ENCODE results near the gene STAT3.

The STAT3 gene

DNA sequence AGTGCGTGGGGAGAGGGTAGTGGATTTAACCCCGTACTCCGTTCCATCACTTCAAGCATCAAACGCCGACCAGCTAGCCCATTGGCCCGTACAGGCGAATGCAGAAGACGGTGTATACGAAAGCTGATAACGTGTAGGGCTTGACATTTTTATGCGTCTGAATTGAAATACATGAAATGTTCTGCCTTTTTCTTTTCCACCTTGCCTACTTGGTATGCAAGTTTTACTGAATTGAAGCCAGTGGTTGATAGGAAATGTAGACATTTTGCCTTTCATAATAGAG lies 834 bp upstream of the STAT3 start:
- H3K9me2 ChIP-seq (replicated peaks; ENCODE audit: control insufficient read depth, low read length): no peaks in the 10 kb centered on the region
- peaks cover 8% of the 10 kb centered on the region; the same call in 1 of the 2 replicates for H4K20me1 ChIP-seq (ENCODE audit: control insufficient read depth, insufficient read depth, low read depth, low read length)
- peak overlapping the region; percentile 86 for H3K4me3 ChIP-seq (ENCODE audit: low read length)
- peak overlapping the region; percentile 100 for H3K4me2 ChIP-seq (ENCODE audit: low read length)
- H3K27me3 ChIP-seq (ENCODE audit: control insufficient read depth, low read length): peaks cover 29% of the 10 kb centered on the region
- H3F3A ChIP-seq (ENCODE audit: control insufficient read depth, insufficient read depth): peaks cover 7% of the 10 kb centered on the region; the same call in 1 of the 2 replicates
- no peaks in the 10 kb centered on the region for H3K9me3 ChIP-seq (ENCODE audit: control insufficient read depth, insufficient read depth, low read length)
- H3K79me2 ChIP-seq (ENCODE audit: control insufficient read depth, low read length): peaks cover 4% of the 10 kb centered on the region
- no peaks in the 10 kb centered on the region for H3K36me3 ChIP-seq (ENCODE audit: control insufficient read depth, low read length)
- TF ChIP-seq, protein P1, sequence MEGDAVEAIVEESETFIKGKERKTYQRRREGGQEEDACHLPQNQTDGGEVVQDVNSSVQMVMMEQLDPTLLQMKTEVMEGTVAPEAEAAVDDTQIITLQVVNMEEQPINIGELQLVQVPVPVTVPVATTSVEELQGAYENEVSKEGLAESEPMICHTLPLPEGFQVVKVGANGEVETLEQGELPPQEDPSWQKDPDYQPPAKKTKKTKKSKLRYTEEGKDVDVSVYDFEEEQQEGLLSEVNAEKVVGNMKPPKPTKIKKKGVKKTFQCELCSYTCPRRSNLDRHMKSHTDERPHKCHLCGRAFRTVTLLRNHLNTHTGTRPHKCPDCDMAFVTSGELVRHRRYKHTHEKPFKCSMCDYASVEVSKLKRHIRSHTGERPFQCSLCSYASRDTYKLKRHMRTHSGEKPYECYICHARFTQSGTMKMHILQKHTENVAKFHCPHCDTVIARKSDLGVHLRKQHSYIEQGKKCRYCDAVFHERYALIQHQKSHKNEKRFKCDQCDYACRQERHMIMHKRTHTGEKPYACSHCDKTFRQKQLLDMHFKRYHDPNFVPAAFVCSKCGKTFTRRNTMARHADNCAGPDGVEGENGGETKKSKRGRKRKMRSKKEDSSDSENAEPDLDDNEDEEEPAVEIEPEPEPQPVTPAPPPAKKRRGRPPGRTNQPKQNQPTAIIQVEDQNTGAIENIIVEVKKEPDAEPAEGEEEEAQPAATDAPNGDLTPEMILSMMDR (IDR thresholded peaks at IDR 0.05; ENCODE audit: low read depth, low read length, poor library complexity, severe bottlenecking): no peak
- H3K27ac ChIP-seq (ENCODE audit: low read depth, low read length): no peak overlapping the region
- H3K4me1 ChIP-seq (ENCODE audit: control insufficient read depth, low read length): peaks cover 21% of the 10 kb centered on the region

DNA sequence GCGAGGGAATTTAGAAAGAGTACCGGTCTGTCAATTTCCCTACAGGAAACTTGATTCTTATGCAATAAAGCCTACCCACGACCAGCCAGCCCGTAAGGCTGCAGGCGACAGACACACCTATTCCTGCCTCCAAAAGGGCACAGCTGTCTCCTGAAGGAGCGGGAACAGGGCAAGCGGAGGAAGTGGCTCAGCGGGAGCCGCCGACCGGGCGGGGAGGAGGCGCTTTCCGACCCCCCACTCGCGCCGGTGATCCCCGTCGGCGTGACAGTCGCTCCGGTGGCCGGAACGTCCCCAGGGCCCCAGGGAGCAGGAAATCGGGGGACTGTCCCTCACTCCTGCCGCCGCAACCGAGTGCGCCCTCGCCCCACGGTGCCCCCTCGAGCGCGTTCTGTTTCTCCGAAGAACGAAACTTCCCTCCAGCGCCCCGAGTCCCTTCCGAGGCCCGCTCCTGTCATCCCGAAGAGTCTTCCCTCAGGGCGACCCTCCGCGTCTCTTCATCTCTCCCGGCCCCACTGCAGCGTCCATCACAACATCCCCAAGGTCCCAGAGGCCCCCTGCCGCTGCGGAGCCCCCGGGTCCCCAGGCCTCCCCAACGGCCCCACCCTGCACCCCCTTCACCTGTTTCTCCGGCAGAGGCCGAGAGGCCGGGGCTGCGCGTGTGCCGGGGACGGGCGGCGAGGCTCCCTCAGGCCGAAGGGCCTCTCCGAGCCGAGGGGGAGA lies 421 bp downstream of the STAT3 start:
- Histone ChIP-seq H3K79me2 (ENCODE audit: control insufficient read depth, low read length) (peaks cover 4% of the 10 kb centered on the region), H3K9me3 (ENCODE audit: control insufficient read depth, insufficient read depth, low read length) (no peaks in the 10 kb centered on the region), H3K4me3 (ENCODE audit: low read length) (peak overlapping the region; percentile 86), H3K4me1 (ENCODE audit: control insufficient read depth, low read length) (peaks cover 15% of the 10 kb centered on the region), H3K4me2 (ENCODE audit: low read length) (peak overlapping the region; percentile 100), H4K20me1 (ENCODE audit: control insufficient read depth, insufficient read depth, low read depth, low read length) (peaks cover 8% of the 10 kb centered on the region; the same call in 1 of the 2 replicates), H3K27ac (ENCODE audit: low read depth, low read length) (no peak overlapping the region), H3K9me2 (replicated peaks; ENCODE audit: control insufficient read depth, low read length) (no peaks in the 10 kb centered on the region), H3F3A (ENCODE audit: control insufficient read depth, insufficient read depth) (peaks cover 7% of the 10 kb centered on the region; the same call in 1 of the 2 replicates), H3K27me3 (ENCODE audit: control insufficient read depth, low read length) (peaks cover 29% of the 10 kb centered on the region), H3K36me3 (ENCODE audit: control insufficient read depth, low read length) (no peaks in the 10 kb centered on the region)
- TF ChIP-seq, protein P1 (IDR thresholded peaks at IDR 0.05; ENCODE audit: low read depth, low read length, poor library complexity, severe bottlenecking): no peak
- 0 out of 2 replicates have a peak, but pooled peaks have one; percentile 73 for TF ChIP-seq EZH2phosphoT487 (IDR thresholded peaks at IDR 0.05; ENCODE audit: borderline replicate concordance, low read length)

DNA sequence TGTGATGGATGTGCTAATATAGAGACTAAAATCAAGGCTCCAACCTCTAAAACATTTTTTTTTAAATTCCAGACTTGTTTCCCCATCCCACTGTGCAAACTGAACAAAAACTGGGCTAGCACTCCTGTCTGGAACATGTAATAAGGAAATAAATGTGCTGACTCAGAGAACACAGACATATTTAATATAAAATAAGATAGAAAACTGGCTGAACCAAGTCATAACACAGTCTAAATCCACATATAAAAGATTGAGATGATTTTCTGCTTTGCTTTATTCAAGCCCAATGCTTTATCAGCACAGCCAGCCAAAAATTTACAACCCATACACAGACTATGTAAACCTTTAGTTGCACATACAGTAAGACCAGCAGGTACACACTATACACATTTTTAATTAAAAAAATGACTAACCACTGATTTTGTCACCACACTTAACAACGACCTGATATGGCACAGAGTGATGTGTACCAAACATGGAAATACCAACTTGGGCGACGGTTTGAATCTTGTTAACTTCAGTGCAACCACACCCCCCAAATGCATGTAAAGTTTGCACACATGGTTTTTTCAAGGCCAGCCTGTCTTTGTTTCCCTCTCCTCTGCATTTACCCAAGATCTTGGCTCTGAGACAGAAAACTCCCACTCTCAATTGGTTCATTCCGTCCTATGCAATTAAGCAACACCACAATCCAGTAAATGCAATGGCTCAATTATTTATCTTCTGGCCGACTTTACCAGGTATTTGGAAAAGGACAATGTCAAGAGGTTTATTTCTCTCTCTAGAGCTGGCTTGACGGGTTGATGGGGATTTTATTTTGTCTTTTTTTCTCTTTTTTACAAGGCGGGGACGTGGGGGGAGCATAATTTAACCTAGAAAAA lies 1.2 kb downstream of the STAT3 start:
- Histone ChIP-seq H4K20me1 (ENCODE audit: control insufficient read depth, insufficient read depth, low read depth, low read length) (peaks cover 8% of the 10 kb centered on the region; the same call in 1 of the 2 replicates), H3K4me2 (ENCODE audit: low read length) (peak overlapping the region; percentile 100), H3K4me1 (ENCODE audit: control insufficient read depth, low read length) (peaks cover 15% of the 10 kb centered on the region), H3K36me3 (ENCODE audit: control insufficient read depth, low read length) (no peaks in the 10 kb centered on the region), H3K27ac (ENCODE audit: low read depth, low read length) (no peak overlapping the region), H3F3A (ENCODE audit: control insufficient read depth, insufficient read depth) (peaks cover 7% of the 10 kb centered on the region; the same call in 1 of the 2 replicates), H3K79me2 (ENCODE audit: control insufficient read depth, low read length) (peaks cover 4% of the 10 kb centered on the region), H3K9me3 (ENCODE audit: control insufficient read depth, insufficient read depth, low read length) (no peaks in the 10 kb centered on the region), H3K9me2 (replicated peaks; ENCODE audit: control insufficient read depth, low read length) (no peaks in the 10 kb centered on the region), H3K4me3 (ENCODE audit: low read length) (peak overlapping the region; percentile 86), H3K27me3 (ENCODE audit: control insufficient read depth, low read length) (peaks cover 29% of the 10 kb centered on the region)
- TF ChIP-seq, protein P1 (IDR thresholded peaks at IDR 0.05; ENCODE audit: low read depth, low read length, poor library complexity, severe bottlenecking): no peak
- TF ChIP-seq EZH2phosphoT487 (IDR thresholded peaks at IDR 0.05; ENCODE audit: borderline replicate concordance, low read length): no peak; the same call in 1 of the 2 replicates

Data from DOHH2 (cell line).